ENCODE data around the gene SPTB. TPM values are rescaled to one million over a fixed set of nuclear protein-coding genes. Genes with fewer than 3 reads are reported as not detected.

Gene SPTB
- total and polyA plus RNA-seq, 10 of the 15 experiments (the other 5 are each of a cell fraction or from before 2014, with no cell fraction given): under 0.01 to 0.04 (median 0.02) TPM; not detected in 4

DNA sequence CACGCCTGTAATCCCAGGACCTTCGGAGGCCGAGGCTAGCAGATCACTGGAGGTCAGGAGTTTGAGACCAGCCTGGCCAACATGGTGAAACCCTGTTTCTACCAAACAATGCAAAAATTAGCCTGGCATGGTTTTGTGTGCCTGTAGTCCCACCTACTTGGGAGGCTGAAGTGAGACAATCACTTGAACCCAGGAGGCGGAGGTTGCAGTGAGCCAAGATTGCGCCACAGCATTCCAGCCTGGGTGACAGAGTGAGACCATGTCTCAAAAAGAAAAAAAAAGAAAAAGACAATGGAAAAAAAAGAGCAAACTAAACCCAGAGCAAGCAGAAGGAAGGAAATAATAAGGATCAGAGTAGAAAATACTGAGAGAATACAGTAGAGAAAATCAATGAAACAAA, 39.9 kb upstream of the SPTB start:
- FAIRE-seq: no peak
- no TSS peak for BruUV-seq (replicated peaks)
- 87% methylated on average over 5 of the region's 5 CpGs for WGBS (ENCODE audit: insufficient coverage, insufficient replicate concordance, low lambda C conversion rate, missing lambda C conversion rate)
- Histone ChIP-seq H4K20me1 (ENCODE audit: control insufficient read depth, insufficient read depth) (no peaks in the 10 kb centered on the region), H3K27me3 (replicated peaks in 1 of 2; ENCODE audit: control insufficient read depth in 2 of 2, insufficient read depth in 2 of 2, low read length in 1 of 2) (no peaks in the 10 kb centered on the region), H2AFZ (ENCODE audit: control insufficient read depth, low read depth, low read length) (no peak overlapping the region), H3K79me2 (ENCODE audit: control insufficient read depth, insufficient read depth, low read length) (peaks cover 60% of the 10 kb centered on the region), H3K27ac (ENCODE audit: control insufficient read depth, insufficient read depth) (no peak overlapping the region), H3K9me3 (replicated peaks; ENCODE audit: control insufficient read depth, insufficient read depth, low read length) (no peaks in the 10 kb centered on the region; the same call in 1 of the 3 replicates), H3K36me3 (ENCODE audit: control insufficient read depth in 2 of 2, insufficient read depth in 2 of 2, low read length in 1 of 2) (peaks cover 0 to 5% of the 10 kb centered on the region in 2 experiments; a peak in 1 of 4 replicates), H3K4me3 (no peak overlapping the region), H3K9ac (ENCODE audit: control insufficient read depth, insufficient read depth, low read length) (no peak overlapping the region), H3K4me2 (ENCODE audit: control insufficient read depth, insufficient read depth) (no peak overlapping the region), H3K4me1 (ENCODE audit: control insufficient read depth, insufficient read depth, low read length) (peaks cover 5% of the 10 kb centered on the region; the same call in 1 of the 2 replicates)
- no peak for DNase-seq (ENCODE audit: low read depth, low spot score)
- ChIA-PET POLR2A (no interaction called here), SMC1A (ENCODE audit: uncharacterized antibody, unreplicated experiment) (interaction anchor here (1.0 to 1.5 kb wide), 2 partner anchors 19 to 28 kb away, joined by 3 read pairs; no protein-coding TSS in a partner anchor), CTCF (interaction anchor here (0.8 to 1.5 kb wide), 2 partner anchors 13 to 33 kb away, joined by 4 read pairs; no protein-coding TSS in a partner anchor), RAD21 (ENCODE audit: unreplicated experiment) (interaction anchor here (1.4 kb wide), 1 partner anchor 28 kb away, joined by 4 read pairs; no protein-coding TSS in a partner anchor)
- intact Hi-C loops (cut with micrococcal nuclease; ENCODE audit: unreplicated experiment) (no loop called here), in situ Hi-C loops (cut with MboI) (no loop called here)
- ATAC-seq: no peak
- TF ChIP-seq, protein P1, sequence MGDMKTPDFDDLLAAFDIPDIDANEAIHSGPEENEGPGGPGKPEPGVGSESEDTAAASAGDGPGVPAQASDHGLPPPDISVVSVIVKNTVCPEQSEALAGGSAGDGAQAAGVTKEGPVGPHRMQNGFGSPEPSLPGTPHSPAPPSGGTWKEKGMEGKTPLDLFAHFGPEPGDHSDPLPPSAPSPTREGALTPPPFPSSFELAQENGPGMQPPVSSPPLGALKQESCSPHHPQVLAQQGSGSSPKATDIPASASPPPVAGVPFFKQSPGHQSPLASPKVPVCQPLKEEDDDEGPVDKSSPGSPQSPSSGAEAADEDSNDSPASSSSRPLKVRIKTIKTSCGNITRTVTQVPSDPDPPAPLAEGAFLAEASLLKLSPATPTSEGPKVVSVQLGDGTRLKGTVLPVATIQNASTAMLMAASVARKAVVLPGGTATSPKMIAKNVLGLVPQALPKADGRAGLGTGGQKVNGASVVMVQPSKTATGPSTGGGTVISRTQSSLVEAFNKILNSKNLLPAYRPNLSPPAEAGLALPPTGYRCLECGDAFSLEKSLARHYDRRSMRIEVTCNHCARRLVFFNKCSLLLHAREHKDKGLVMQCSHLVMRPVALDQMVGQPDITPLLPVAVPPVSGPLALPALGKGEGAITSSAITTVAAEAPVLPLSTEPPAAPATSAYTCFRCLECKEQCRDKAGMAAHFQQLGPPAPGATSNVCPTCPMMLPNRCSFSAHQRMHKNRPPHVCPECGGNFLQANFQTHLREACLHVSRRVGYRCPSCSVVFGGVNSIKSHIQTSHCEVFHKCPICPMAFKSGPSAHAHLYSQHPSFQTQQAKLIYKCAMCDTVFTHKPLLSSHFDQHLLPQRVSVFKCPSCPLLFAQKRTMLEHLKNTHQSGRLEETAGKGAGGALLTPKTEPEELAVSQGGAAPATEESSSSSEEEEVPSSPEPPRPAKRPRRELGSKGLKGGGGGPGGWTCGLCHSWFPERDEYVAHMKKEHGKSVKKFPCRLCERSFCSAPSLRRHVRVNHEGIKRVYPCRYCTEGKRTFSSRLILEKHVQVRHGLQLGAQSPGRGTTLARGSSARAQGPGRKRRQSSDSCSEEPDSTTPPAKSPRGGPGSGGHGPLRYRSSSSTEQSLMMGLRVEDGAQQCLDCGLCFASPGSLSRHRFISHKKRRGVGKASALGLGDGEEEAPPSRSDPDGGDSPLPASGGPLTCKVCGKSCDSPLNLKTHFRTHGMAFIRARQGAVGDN (IDR thresholded peaks at IDR 0.05): no peak
- TF ChIP-seq, protein P2, sequence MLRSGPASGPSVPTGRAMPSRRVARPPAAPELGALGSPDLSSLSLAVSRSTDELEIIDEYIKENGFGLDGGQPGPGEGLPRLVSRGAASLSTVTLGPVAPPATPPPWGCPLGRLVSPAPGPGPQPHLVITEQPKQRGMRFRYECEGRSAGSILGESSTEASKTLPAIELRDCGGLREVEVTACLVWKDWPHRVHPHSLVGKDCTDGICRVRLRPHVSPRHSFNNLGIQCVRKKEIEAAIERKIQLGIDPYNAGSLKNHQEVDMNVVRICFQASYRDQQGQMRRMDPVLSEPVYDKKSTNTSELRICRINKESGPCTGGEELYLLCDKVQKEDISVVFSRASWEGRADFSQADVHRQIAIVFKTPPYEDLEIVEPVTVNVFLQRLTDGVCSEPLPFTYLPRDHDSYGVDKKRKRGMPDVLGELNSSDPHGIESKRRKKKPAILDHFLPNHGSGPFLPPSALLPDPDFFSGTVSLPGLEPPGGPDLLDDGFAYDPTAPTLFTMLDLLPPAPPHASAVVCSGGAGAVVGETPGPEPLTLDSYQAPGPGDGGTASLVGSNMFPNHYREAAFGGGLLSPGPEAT (IDR thresholded peaks at IDR 0.05; ENCODE audit: low read depth): no peak
- TF ChIP-seq, protein P3, sequence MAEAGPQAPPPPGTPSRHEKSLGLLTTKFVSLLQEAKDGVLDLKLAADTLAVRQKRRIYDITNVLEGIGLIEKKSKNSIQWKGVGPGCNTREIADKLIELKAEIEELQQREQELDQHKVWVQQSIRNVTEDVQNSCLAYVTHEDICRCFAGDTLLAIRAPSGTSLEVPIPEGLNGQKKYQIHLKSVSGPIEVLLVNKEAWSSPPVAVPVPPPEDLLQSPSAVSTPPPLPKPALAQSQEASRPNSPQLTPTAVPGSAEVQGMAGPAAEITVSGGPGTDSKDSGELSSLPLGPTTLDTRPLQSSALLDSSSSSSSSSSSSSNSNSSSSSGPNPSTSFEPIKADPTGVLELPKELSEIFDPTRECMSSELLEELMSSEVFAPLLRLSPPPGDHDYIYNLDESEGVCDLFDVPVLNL (IDR thresholded peaks at IDR 0.05; ENCODE audit: low read depth, low read length): no peak
- TF ChIP-seq EZH2 (IDR thresholded peaks at IDR 0.05; ENCODE audit: borderline replicate concordance, control insufficient read depth, low read depth, low read length) (no peak), ATF7 (IDR thresholded peaks at IDR 0.05; ENCODE audit: low read depth) (no peak)
- TF ChIP-seq, protein P4, sequence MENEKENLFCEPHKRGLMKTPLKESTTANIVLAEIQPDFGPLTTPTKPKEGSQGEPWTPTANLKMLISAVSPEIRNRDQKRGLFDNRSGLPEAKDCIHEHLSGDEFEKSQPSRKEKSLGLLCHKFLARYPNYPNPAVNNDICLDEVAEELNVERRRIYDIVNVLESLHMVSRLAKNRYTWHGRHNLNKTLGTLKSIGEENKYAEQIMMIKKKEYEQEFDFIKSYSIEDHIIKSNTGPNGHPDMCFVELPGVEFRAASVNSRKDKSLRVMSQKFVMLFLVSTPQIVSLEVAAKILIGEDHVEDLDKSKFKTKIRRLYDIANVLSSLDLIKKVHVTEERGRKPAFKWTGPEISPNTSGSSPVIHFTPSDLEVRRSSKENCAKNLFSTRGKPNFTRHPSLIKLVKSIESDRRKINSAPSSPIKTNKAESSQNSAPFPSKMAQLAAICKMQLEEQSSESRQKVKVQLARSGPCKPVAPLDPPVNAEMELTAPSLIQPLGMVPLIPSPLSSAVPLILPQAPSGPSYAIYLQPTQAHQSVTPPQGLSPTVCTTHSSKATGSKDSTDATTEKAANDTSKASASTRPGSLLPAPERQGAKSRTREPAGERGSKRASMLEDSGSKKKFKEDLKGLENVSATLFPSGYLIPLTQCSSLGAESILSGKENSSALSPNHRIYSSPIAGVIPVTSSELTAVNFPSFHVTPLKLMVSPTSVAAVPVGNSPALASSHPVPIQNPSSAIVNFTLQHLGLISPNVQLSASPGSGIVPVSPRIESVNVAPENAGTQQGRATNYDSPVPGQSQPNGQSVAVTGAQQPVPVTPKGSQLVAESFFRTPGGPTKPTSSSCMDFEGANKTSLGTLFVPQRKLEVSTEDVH (IDR thresholded peaks at IDR 0.05; ENCODE audit: low read depth, partially characterized antibody): no peak
- TF ChIP-seq, protein P5, sequence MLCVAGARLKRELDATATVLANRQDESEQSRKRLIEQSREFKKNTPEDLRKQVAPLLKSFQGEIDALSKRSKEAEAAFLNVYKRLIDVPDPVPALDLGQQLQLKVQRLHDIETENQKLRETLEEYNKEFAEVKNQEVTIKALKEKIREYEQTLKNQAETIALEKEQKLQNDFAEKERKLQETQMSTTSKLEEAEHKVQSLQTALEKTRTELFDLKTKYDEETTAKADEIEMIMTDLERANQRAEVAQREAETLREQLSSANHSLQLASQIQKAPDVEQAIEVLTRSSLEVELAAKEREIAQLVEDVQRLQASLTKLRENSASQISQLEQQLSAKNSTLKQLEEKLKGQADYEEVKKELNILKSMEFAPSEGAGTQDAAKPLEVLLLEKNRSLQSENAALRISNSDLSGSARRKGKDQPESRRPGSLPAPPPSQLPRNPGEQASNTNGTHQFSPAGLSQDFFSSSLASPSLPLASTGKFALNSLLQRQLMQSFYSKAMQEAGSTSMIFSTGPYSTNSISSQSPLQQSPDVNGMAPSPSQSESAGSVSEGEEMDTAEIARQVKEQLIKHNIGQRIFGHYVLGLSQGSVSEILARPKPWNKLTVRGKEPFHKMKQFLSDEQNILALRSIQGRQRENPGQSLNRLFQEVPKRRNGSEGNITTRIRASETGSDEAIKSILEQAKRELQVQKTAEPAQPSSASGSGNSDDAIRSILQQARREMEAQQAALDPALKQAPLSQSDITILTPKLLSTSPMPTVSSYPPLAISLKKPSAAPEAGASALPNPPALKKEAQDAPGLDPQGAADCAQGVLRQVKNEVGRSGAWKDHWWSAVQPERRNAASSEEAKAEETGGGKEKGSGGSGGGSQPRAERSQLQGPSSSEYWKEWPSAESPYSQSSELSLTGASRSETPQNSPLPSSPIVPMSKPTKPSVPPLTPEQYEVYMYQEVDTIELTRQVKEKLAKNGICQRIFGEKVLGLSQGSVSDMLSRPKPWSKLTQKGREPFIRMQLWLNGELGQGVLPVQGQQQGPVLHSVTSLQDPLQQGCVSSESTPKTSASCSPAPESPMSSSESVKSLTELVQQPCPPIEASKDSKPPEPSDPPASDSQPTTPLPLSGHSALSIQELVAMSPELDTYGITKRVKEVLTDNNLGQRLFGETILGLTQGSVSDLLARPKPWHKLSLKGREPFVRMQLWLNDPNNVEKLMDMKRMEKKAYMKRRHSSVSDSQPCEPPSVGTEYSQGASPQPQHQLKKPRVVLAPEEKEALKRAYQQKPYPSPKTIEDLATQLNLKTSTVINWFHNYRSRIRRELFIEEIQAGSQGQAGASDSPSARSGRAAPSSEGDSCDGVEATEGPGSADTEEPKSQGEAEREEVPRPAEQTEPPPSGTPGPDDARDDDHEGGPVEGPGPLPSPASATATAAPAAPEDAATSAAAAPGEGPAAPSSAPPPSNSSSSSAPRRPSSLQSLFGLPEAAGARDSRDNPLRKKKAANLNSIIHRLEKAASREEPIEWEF (IDR thresholded peaks at IDR 0.05; ENCODE audit: insufficient replicate concordance, low read depth, low read length): no peak
